Fibroblast of pulmonary artery (primary cell): ENCODE measurements around the gene ZNF26.

ENCODE experiments used
- DNase-seq: peaks from one replicate; pipeline ENCODE4 v3.0.0-alpha.2; 2010; ENCODE audit warnings: low read depth
- H3K4me3 ChIP-seq: replicated peaks from 2 replicates; pipeline ENCODE4 v1.5.1; 2011; ENCODE audit warnings: low read depth, mild to moderate bottlenecking, control low read depth, low read length, moderate library complexity
- TF ChIP-seq, protein P1 (sequence below): IDR thresholded peaks from 2 replicates; pipeline ENCODE4 v1.5.1; 2011; ENCODE audit warnings: mild to moderate bottlenecking, control low read depth, low read length, inconsistent platforms; ENCODE audit errors: missing control alignments

The ZNF26 gene

DNA sequence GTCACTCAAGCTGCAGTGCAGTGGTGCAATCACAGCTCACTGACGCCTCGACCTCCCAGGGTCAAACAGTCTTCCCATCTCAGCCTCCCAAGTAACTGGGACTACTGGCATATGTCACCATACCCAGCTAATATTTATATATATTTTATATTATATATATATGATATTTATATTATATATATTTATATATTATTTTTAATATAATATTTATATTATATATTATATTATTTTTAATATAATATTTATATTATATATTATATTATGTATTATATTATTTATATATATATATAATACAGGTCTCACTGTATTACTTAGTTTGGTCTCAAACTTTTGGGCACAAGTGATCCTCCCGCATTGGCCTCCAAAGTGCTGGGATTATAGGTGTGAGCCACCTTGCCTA, 60.5 kb downstream of the ZNF26 start:
- no peak overlapping the region for H3K4me3 ChIP-seq
- no peak for DNase-seq
- TF ChIP-seq, protein P1, sequence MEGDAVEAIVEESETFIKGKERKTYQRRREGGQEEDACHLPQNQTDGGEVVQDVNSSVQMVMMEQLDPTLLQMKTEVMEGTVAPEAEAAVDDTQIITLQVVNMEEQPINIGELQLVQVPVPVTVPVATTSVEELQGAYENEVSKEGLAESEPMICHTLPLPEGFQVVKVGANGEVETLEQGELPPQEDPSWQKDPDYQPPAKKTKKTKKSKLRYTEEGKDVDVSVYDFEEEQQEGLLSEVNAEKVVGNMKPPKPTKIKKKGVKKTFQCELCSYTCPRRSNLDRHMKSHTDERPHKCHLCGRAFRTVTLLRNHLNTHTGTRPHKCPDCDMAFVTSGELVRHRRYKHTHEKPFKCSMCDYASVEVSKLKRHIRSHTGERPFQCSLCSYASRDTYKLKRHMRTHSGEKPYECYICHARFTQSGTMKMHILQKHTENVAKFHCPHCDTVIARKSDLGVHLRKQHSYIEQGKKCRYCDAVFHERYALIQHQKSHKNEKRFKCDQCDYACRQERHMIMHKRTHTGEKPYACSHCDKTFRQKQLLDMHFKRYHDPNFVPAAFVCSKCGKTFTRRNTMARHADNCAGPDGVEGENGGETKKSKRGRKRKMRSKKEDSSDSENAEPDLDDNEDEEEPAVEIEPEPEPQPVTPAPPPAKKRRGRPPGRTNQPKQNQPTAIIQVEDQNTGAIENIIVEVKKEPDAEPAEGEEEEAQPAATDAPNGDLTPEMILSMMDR, result no peak

GRCh38 chr12:133057446-133057845, 71.3 kb downstream of the ZNF26 start:
- H3K4me3 ChIP-seq, result no peak overlapping the region
- TF ChIP-seq, protein P1, result no peak
- DNase-seq, result peak; percentile 8

DNA sequence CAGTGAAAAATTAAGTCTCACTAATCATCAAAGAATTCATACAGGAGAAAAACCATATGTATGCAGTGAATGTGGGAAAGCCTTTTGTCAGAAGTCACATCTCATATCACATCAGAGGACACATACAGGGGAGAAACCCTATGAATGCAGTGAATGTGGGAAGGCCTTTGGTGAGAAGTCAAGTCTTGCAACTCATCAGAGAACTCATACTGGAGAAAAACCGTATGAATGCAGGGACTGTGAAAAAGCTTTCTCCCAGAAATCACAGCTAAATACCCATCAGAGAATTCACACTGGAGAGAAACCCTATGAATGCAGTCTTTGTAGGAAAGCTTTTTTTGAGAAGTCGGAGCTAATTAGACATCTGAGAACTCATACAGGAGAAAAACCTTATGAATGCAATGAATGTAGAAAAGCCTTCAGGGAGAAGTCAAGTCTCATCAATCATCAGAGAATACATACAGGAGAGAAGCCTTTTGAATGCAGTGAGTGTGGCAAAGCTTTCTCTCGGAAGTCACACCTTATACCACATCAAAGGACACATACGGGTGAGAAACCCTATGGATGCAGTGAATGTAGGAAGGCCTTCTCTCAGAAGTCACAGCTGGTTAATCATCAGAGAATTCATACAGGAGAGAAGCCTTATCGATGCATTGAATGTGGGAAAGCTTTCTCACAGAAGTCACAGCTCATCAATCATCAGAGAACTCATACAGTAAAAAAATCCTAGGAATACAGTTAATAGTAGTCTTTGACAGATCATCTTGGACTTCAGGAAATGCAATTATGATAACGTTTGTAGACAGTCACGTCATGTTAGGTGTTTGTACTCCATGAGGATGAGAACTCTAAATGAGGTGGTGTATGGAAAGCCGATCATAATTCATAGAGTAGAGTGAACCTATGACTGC, 72.3 kb downstream of the ZNF26 start:
- TF ChIP-seq, protein P1, result no peak
- H3K4me3 ChIP-seq, result no peak overlapping the region
- DNase-seq, result peak; percentile 13

DNA sequence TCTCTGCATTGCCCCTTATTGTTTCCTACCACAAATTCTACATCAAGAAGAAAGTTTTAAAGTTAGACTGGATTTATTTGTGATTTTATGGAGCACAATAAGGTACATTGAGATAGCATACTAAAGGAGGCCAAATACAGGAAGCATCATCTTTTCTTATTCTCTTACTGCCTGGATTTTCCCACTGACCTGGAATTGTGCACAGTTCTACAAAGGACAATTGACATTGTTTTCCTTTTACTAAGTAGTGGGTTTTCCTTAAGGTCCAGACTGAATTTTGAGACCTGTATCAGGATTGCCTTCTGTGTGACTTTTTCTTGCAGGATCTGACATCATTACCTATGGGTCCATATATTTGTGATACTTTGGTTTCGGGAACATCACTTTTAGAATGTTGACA, 75.8 kb downstream of the ZNF26 start:
- TF ChIP-seq, protein P1, result no peak
- H3K4me3 ChIP-seq, result no peak overlapping the region
- no peak for DNase-seq

DNA sequence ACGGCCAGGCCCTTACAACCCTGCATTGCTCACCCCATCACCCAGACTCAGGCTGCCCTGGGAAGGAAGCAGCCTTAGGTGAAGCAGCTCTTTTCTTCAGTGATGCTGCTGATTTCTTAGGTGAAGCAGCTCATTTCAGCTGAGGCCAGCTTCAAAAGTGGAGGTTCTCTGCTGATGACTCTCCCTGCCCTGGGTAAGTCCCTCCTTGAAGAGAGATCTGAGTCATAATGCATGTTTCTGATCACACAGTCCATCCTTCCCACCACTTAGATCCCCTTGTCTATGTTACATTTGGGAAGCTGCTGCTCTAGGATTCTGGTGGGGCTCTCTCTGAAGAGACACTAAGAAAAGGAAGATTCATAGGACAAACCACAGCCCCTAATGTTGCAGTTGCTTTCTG, 77.4 kb downstream of the ZNF26 start:
- no peak for DNase-seq
- TF ChIP-seq, protein P1, result no peak
- H3K4me3 ChIP-seq, result no peak overlapping the region

DNA sequence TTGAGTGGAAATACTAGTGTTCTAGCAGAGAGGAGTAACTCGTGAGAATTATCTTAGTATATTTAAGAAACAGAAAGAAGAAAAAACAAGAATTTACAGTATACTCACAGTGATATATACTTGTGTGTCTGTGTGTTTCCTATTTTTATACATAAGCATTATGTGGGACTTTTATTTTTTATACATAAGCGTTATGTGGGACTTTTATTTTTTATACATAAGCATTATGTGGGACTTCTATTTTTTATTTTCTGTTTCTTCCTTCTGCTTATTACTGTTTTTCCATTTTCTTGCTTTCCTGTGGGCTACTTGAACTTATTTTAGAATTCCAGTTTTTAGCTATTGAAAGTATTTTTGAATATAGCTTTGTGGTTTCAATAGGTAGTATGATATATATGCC, 87.7 kb downstream of the ZNF26 start:
- no peak for DNase-seq
- H3K4me3 ChIP-seq, result no peak overlapping the region
- TF ChIP-seq, protein P1, result no peak
